IMR-90 (cell line): ENCODE measurements around the gene PCYOX1L. TPM values are rescaled to one million over a fixed set of nuclear protein-coding genes. Genes with fewer than 3 reads are reported as not detected.

ENCODE experiments used
- ATAC-seq: fragments of 200-7000 bp; cut with Tn5 transposase; 2 replicates; pipeline ENCODE4 v1.9.1; 2020; ENCODE audit warnings: low read depth, mild to moderate bottlenecking, moderate library complexity
- BruUV-seq: library from RNA; stranded (reverse); fragments of 400-500 nt; replicated peaks from 2 replicates; lab custom pipeline; 2021; lab: Mats Ljungman, UMichigan
- CTCF ChIA-PET: fragments of 300-600 bp; formaldehyde crosslinking; extraction: SDS; loops from one replicate; lab custom pipeline; 2021; ENCODE audit warnings: antibody characterized with exemption; lab: Yijun Ruan, JAX
- POLR2A ChIA-PET: fragments of 300-600 bp; sonication (Branson Sonifier 250); formaldehyde crosslinking; loops from one replicate; lab custom pipeline; 2022; ENCODE audit warnings: antibody characterized with exemption; ENCODE audit not compliant: unreplicated experiment; lab: Charles Lee
- DNase-seq: peaks from one replicate; pipeline ENCODE4 v3.0.0; 2013
- H2AFZ ChIP-seq: replicated peaks from 2 replicates; pipeline ENCODE3; 2013; ENCODE audit warnings: low read length, mild to moderate bottlenecking; ENCODE audit not compliant: poor library complexity
- H2AK5ac ChIP-seq: 2 replicates; pipeline ENCODE4 v1.6.1; 2013; ENCODE audit warnings: low read depth, low read length, inconsistent platforms
- H2AK9ac ChIP-seq: replicated peaks from 2 replicates; pipeline ENCODE3; 2013; ENCODE audit warnings: mild to moderate bottlenecking, low read depth, low read length, moderate library complexity; ENCODE audit not compliant: poor library complexity
- H2BK120ac ChIP-seq: 2 replicates; pipeline ENCODE4 v1.6.1; 2013; ENCODE audit warnings: low read depth, low read length, inconsistent platforms
- H2BK15ac ChIP-seq: 3 replicates; pipeline ENCODE4 v1.6.1; 2013; ENCODE audit warnings: low read depth, low read length, inconsistent platforms
- H2BK20ac ChIP-seq: 2 replicates; pipeline ENCODE4 v1.6.1; 2013; ENCODE audit warnings: low read depth, mild to moderate bottlenecking, inconsistent platforms, low read length, moderate library complexity
- H2BK5ac ChIP-seq: 2 replicates; pipeline ENCODE4 v1.6.1; 2013; ENCODE audit warnings: mild to moderate bottlenecking, low read depth, low read length, inconsistent platforms; ENCODE audit not compliant: poor library complexity, severe bottlenecking
- H3K14ac ChIP-seq: replicated peaks from 2 replicates; pipeline ENCODE4 v1.6.1; 2013; ENCODE audit warnings: low read depth, low read length, inconsistent platforms
- H3K18ac ChIP-seq: 2 replicates; pipeline ENCODE4 v1.6.1; 2013; ENCODE audit warnings: low read depth, low read length, control low read depth
- H3K23ac ChIP-seq: 2 replicates; pipeline ENCODE4 v1.6.1; 2013; ENCODE audit warnings: low read depth, low read length, inconsistent platforms
- H3K27ac ChIP-seq: 2 replicates; pipeline ENCODE4 v1.5.1; 2013; ENCODE audit warnings: mild to moderate bottlenecking, control low read depth, low read length; ENCODE audit not compliant: insufficient read depth
- H3K27me3 ChIP-seq: 2 replicates; pipeline ENCODE4 v1.6.1; 2013; ENCODE audit warnings: low read length; ENCODE audit not compliant: control insufficient read depth, insufficient read depth
- H3K36me3 ChIP-seq: 2 replicates; pipeline ENCODE4 v1.6.1; 2013; ENCODE audit warnings: low read length, mixed read lengths; ENCODE audit not compliant: control insufficient read depth, insufficient read depth
- H3K4ac ChIP-seq: 2 replicates; pipeline ENCODE4 v1.6.1; 2013; ENCODE audit warnings: low read depth, low read length, inconsistent platforms
- H3K4me1 ChIP-seq: 2 replicates; pipeline ENCODE4 v1.6.1; 2013; ENCODE audit warnings: low read length, mixed read lengths; ENCODE audit not compliant: control insufficient read depth, insufficient read depth
- H3K4me2 ChIP-seq: 2 replicates; pipeline ENCODE4 v1.6.1; 2013; ENCODE audit warnings: low read depth, mild to moderate bottlenecking, control low read depth, low read length, moderate library complexity
- H3K4me3 ChIP-seq: 2 replicates; pipeline ENCODE4 v1.5.1; 2013; ENCODE audit warnings: low read depth, mild to moderate bottlenecking, control low read depth, low read length, moderate library complexity; ENCODE audit not compliant: insufficient read depth
- H3K56ac ChIP-seq: 2 replicates; pipeline ENCODE4 v1.6.1; 2013; ENCODE audit warnings: low read length, inconsistent platforms; ENCODE audit not compliant: insufficient read depth; ENCODE audit errors: extremely low read depth
- H3K79me1 ChIP-seq, 2 experiments: 2 replicates each; pipeline ENCODE4 v1.6.1; 2013; ENCODE audit warnings: low read length in 2 of 2, inconsistent platforms in 1 of 2, low read depth in 1 of 2
- H3K9ac ChIP-seq: 2 replicates; pipeline ENCODE4 v1.6.1; 2013; ENCODE audit warnings: low read depth, low read length, control low read depth
- H3K9me1 ChIP-seq: 2 replicates; pipeline ENCODE4 v1.6.1; 2013; ENCODE audit warnings: low read length, inconsistent platforms; ENCODE audit not compliant: insufficient read depth
- H3K9me3 ChIP-seq: 2 replicates; pipeline ENCODE4 v1.6.1; 2013; ENCODE audit warnings: low read length; ENCODE audit not compliant: control insufficient read depth, insufficient read depth
- H4K20me1 ChIP-seq: 2 replicates; pipeline ENCODE4 v1.6.1; 2013; ENCODE audit warnings: low read length, inconsistent platforms; ENCODE audit not compliant: insufficient read depth
- H4K5ac ChIP-seq: 2 replicates; pipeline ENCODE4 v1.6.1; 2013; ENCODE audit warnings: mild to moderate bottlenecking, low read depth, low read length, control low read depth
- H4K8ac ChIP-seq, 2 experiments: 2 replicates each; pipeline ENCODE4 v1.6.1; 2013; ENCODE audit warnings: low read depth in 2 of 2, low read length in 2 of 2, control low read depth in 1 of 2, inconsistent platforms in 1 of 2
- H4K91ac ChIP-seq: 2 replicates; pipeline ENCODE4 v1.6.1; 2013; ENCODE audit warnings: low read depth, low read length, inconsistent platforms; ENCODE audit not compliant: insufficient read depth
- CEBPB ChIP-seq: IDR thresholded peaks from 2 replicates; pipeline ENCODE4 v1.6.1; 2012; ENCODE audit warnings: low read depth, low read length, improper control_type of control experiment
- FOS ChIP-seq: fragments of 150-350 bp; IDR thresholded peaks from 2 replicates; pipeline ENCODE4 v1.6.1; 2016; ENCODE audit warnings: low read depth, low read length
- MAZ ChIP-seq: IDR thresholded peaks from 2 replicates; pipeline ENCODE4 v1.6.1; 2012; ENCODE audit warnings: low read depth, mild to moderate bottlenecking, low read length, improper control_type of control experiment, moderate library complexity, borderline replicate concordance
- MXI1 ChIP-seq: IDR thresholded peaks from 2 replicates; pipeline ENCODE4 v1.6.1; 2012; ENCODE audit warnings: low read depth, mild to moderate bottlenecking, low read length, moderate library complexity, borderline replicate concordance
- POLR2A ChIP-seq: IDR thresholded peaks from 2 replicates; pipeline ENCODE4 v1.6.1; 2012; ENCODE audit warnings: mild to moderate bottlenecking, low read depth, low read length
- RAD21 ChIP-seq: IDR thresholded peaks from 2 replicates; pipeline ENCODE4 v1.6.1; 2012; ENCODE audit warnings: low read length, improper control_type of control experiment
- RCOR1 ChIP-seq: IDR thresholded peaks from 2 replicates; pipeline ENCODE4 v1.6.1; 2012; ENCODE audit warnings: mild to moderate bottlenecking, low read length, improper control_type of control experiment; ENCODE audit not compliant: insufficient replicate concordance
- SMC3 ChIP-seq: fragments of 150-350 bp; IDR thresholded peaks from 2 replicates; pipeline ENCODE4 v1.6.1; 2016; ENCODE audit warnings: low read depth, mild to moderate bottlenecking, antibody characterized with exemption, low read length, moderate library complexity
- WGBS, 2 experiments: methylation state at CpG; one replicate each; pipeline versions ENCODE4 v1.1.5 to v1.1.7; 2013; ENCODE audit warnings: missing lambda C conversion rate in 2 of 2; ENCODE audit not compliant: insufficient read length in 1 of 2; ENCODE audit errors: extremely low coverage in 2 of 2; 5-methylcytosine and 5-hydroxymethylcytosine counted together
- dilution Hi-C: fragments of 300-500 bp; cut with HindIII; formaldehyde crosslinking; loops from one replicate; pipeline ENCODE4 v1.14.3; 2018; ENCODE audit warnings: low sequenced_read_pairs; ENCODE audit not compliant: unreplicated experiment
- in situ Hi-C: fragments of 300-500 bp; cut with MboI; formaldehyde crosslinking; loops from 3 replicates; pipeline ENCODE4 v1.14.3; 2019; ENCODE audit warnings: low sequenced_read_pairs, inconsistent platforms, mixed read lengths
- intact Hi-C: fragments of 100-400 bp; cut with micrococcal nuclease; formaldehyde crosslinking; loops from 2 replicates; pipeline ENCODE4 v1.10.0; 2022
- polyA plus RNA-seq, 3 experiments: library from polyadenylated mRNA; depleted of rRNA; stranded (reverse); fragments of >200 nt; gene quantifications; 2 replicates each; pipeline ENCODE4 v1.2.3, GENCODE V29; 2012; ENCODE audit warnings: low replicate concordance in 1 of 3
- total RNA-seq: library from RNA; depleted of rRNA; stranded (reverse); fragments of >200 nt; gene quantifications from 2 replicates; pipeline ENCODE4 v1.2.3, GENCODE V29; 2012
- TF ChIP-seq, protein P1 (sequence below): conservative IDR thresholded peaks from 2 replicates; pipeline ENCODE4 v1.5.1; 2012; ENCODE audit warnings: mild to moderate bottlenecking, low read depth, low read length, improper control_type of control experiment
- TF ChIP-seq, protein P2 (sequence below): fragments of 150-350 bp; IDR thresholded peaks from 2 replicates; pipeline ENCODE4 v1.6.1; 2017; ENCODE audit warnings: mild to moderate bottlenecking, antibody characterized with exemption, low read length, low read depth
- TF ChIP-seq, protein P3 (sequence below): fragments of 150-350 bp; IDR thresholded peaks from 2 replicates; pipeline ENCODE4 v1.6.1; 2016; ENCODE audit warnings: low read depth, mild to moderate bottlenecking, low read length, moderate library complexity, borderline replicate concordance

Gene PCYOX1L
- total and polyA plus RNA-seq, 2 of the 4 experiments (the other 2 are of a cell fraction), result 7.0 to 14.3 TPM

DNA sequence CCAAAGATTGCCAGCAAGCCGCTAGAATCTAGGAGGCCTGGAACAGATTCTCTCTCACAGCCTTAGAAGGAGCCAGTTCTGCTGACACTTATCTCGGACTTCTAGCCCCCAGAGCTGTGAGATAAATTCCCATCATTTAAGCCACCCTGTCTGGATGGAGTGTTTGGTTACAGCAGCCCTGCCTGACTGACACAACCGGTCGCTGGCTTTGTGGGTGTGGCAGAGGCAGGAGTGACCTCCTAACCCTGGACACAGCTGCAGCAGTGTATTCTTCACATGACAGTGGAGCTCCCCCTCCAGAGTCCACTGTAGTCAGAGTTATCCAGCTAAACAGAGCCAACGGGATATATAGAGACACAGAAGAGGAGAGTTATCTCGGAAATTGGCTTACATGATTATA lies 42.5 kb downstream of the PCYOX1L start:
- intact Hi-C loops, result no loop called here
- H2BK20ac ChIP-seq, result no peak overlapping the region
- H2AK9ac ChIP-seq, result no peak overlapping the region
- no peaks in the 10 kb centered on the region for H3K27me3 ChIP-seq
- peak overlapping the region in 1 of 2 experiments; percentile 16; a peak in 1 of 4 replicates for H4K8ac ChIP-seq
- 0 out of 2 replicates have a peak overlapping the region, but pooled peaks have one; percentile 5 for H2BK120ac ChIP-seq
- peaks cover 6% of the 10 kb centered on the region for H4K20me1 ChIP-seq
- ATAC-seq (no peak), DNase-seq (no peak)
- TF ChIP-seq MAZ (no peak), MXI1 (no peak), FOS (no peak), RAD21 (no peak), CEBPB (no peak), SMC3 (no peak), POLR2A (no peak), RCOR1 (no peak)
- TF ChIP-seq, protein P1, sequence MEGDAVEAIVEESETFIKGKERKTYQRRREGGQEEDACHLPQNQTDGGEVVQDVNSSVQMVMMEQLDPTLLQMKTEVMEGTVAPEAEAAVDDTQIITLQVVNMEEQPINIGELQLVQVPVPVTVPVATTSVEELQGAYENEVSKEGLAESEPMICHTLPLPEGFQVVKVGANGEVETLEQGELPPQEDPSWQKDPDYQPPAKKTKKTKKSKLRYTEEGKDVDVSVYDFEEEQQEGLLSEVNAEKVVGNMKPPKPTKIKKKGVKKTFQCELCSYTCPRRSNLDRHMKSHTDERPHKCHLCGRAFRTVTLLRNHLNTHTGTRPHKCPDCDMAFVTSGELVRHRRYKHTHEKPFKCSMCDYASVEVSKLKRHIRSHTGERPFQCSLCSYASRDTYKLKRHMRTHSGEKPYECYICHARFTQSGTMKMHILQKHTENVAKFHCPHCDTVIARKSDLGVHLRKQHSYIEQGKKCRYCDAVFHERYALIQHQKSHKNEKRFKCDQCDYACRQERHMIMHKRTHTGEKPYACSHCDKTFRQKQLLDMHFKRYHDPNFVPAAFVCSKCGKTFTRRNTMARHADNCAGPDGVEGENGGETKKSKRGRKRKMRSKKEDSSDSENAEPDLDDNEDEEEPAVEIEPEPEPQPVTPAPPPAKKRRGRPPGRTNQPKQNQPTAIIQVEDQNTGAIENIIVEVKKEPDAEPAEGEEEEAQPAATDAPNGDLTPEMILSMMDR, result no peak
- TF ChIP-seq, protein P2, sequence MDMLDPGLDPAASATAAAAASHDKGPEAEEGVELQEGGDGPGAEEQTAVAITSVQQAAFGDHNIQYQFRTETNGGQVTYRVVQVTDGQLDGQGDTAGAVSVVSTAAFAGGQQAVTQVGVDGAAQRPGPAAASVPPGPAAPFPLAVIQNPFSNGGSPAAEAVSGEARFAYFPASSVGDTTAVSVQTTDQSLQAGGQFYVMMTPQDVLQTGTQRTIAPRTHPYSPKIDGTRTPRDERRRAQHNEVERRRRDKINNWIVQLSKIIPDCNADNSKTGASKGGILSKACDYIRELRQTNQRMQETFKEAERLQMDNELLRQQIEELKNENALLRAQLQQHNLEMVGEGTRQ, result no peak
- TF ChIP-seq, protein P3, sequence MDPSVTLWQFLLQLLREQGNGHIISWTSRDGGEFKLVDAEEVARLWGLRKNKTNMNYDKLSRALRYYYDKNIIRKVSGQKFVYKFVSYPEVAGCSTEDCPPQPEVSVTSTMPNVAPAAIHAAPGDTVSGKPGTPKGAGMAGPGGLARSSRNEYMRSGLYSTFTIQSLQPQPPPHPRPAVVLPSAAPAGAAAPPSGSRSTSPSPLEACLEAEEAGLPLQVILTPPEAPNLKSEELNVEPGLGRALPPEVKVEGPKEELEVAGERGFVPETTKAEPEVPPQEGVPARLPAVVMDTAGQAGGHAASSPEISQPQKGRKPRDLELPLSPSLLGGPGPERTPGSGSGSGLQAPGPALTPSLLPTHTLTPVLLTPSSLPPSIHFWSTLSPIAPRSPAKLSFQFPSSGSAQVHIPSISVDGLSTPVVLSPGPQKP, result no peak
- H3K4ac ChIP-seq, result no peak overlapping the region
- dilution Hi-C loops, result no loop called here
- 0 out of 2 replicates have a peak overlapping the region, but pooled peaks have one; percentile 36 for H3K14ac ChIP-seq
- peaks cover 0 to 14% of the 10 kb centered on the region in 2 experiments; a peak in 3 of 4 replicates for H3K79me1 ChIP-seq
- no peak overlapping the region for H3K27ac ChIP-seq
- no peak overlapping the region for H3K23ac ChIP-seq
- BruUV-seq, result no TSS peak
- H3K9me1 ChIP-seq, result peaks cover 7% of the 10 kb centered on the region
- in situ Hi-C loops, result no loop called here
- ChIA-PET CTCF (interaction anchor here (1.0 kb wide), 1 partner anchor 18 kb away, joined by 3 read pairs; no protein-coding TSS in a partner anchor), POLR2A (no interaction called here)
- no peak overlapping the region for H3K9ac ChIP-seq
- H3K36me3 ChIP-seq, result no peaks in the 10 kb centered on the region
- H4K5ac ChIP-seq, result no peak overlapping the region
- peak overlapping the region; percentile 26 for H2AFZ ChIP-seq
- no peaks in the 10 kb centered on the region for H3K9me3 ChIP-seq
- no peak overlapping the region; the same call in 2 of the 3 replicates for H2BK15ac ChIP-seq
- H3K56ac ChIP-seq, result no peak overlapping the region
- no peak overlapping the region for H4K91ac ChIP-seq
- H3K18ac ChIP-seq, result no peak overlapping the region
- peaks cover 16% of the 10 kb centered on the region for H3K4me1 ChIP-seq
- no peak overlapping the region for H3K4me2 ChIP-seq
- H2BK5ac ChIP-seq, result no peak overlapping the region
- H3K4me3 ChIP-seq, result no peak overlapping the region
- whole genome bisulfite sequencing, 2 experiments, result 100% methylated on average over 1 of the region's 6 CpGs; no CpG with 5 or more reads in 1 of the 2 experiments
- H2AK5ac ChIP-seq, result peak overlapping the region; percentile 4; the same call in 1 of the 2 replicates
